Epithelial cell of proximal tubule (primary cell): ENCODE measurements around the gene KAT6B. TPM values are rescaled to one million over a fixed set of nuclear protein-coding genes. Genes with fewer than 3 reads are reported as not detected.
"Not testable (repeated sequence)": the region's sequence is repeated elsewhere in the genome, so short reads cannot be mapped to it uniquely, and the experiment has no call there.

Experiments
- DNase-seq: peaks from one replicate; pipeline ENCODE4 v3.0.0-alpha.2; 2011; ENCODE audit warnings: low read depth
- H3K4me3 ChIP-seq: 2 replicates; pipeline ENCODE4 v1.5.1; 2011; ENCODE audit warnings: low read depth, mild to moderate bottlenecking, low read length
- CTCF ChIP-seq: conservative IDR thresholded peaks from 2 replicates; pipeline ENCODE4 v1.5.1; 2012; ENCODE audit warnings: low read depth, mild to moderate bottlenecking, low read length
- total RNA-seq: library from RNA; depleted of rRNA; stranded (reverse); fragments of >200 nt; gene quantifications from 2 replicates; pipeline ENCODE4 v1.2.3, GENCODE V29; 2015

KAT6B gene
- total RNA-seq, 1 donor from 2014 or later = 10.1 TPM

- no peak overlapping the region for H3K4me3 ChIP-seq
- no peak for DNase-seq
- no peak for TF ChIP-seq CTCF
Measured at GRCh38 chr10:74875068-74875467, 48.7 kb downstream of the KAT6B start.

DNA sequence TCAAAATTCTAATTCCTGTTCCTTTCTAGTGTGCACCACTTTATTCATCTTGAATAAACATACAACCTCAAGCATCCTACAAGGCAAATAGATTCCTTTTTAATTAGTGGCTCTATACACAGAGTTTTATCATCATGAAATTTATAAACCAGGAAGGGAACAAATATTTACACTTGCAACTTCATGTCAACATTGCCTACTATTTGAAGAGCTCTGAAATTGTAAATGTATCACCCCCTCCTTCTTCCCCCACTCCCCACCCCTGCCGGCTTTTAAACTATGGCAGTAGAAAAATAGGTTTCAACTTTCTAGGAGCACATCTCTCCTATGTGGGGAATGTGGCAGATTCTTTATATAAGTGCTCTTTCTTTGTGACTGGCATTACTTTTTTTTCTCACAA is 49.6 kb downstream of the KAT6B start:
- no peak for TF ChIP-seq CTCF
- no peak for DNase-seq
- H3K4me3 ChIP-seq = no peak overlapping the region

GRCh38 chr10:74877054-74877453 is 50.7 kb downstream of the KAT6B start:
- DNase-seq, H3K4me3 ChIP-seq: not testable (repeated sequence)

DNA sequence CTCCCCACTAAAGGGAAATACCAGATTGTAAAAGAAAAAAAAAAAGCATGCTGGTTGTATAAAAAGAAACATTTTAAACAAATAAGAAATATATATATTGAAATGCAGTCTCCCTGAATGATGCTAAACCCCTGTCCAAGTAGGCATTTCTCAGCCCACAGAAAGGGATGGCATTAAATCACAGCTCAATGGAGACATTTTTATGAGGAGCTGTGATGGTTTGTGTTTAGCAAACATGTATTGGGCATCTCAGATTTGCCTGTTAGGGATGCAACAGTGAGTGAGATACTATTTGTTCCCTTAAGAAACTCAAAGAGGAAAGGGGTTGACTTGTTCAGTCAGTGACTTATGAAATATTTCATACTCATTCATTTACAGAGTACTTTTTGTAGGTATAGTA is 51.5 kb downstream of the KAT6B start:
- no peak overlapping the region for H3K4me3 ChIP-seq
- no peak for TF ChIP-seq CTCF
- DNase-seq = no peak

- no peak for DNase-seq
- H3K4me3 ChIP-seq = no peak overlapping the region
- TF ChIP-seq CTCF = no peak
Measured at GRCh38 chr10:74880041-74880440, 53.6 kb downstream of the KAT6B start.

- TF ChIP-seq CTCF = no peak
- no peak for DNase-seq
- no peak overlapping the region for H3K4me3 ChIP-seq
Measured at GRCh38 chr10:74881253-74881884, 55.0 kb downstream of the KAT6B start.

DNA sequence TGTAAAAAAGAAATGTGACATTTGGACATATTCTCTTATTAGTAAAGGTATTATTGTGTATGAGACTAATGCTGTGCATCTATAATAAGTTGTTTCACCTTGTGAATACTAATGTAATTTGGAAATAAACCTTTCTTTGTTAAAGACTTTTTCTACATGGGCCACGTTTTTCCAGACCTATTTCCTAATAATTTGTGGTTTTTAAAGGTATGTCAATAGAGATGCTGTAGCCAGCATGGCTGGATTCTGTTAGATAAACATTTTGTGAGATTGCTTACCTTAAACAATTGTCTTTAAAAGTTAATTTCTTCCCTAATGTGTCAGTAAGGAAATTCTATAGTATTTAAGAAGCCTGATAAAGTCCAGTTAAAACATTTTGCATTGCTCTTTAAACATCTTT is 56.0 kb downstream of the KAT6B start:
- no peak for DNase-seq
- H3K4me3 ChIP-seq = no peak overlapping the region
- TF ChIP-seq CTCF = no peak

- no peak overlapping the region for H3K4me3 ChIP-seq
- no peak for TF ChIP-seq CTCF
- DNase-seq = no peak
Measured at GRCh38 chr10:74882831-74883230, 56.4 kb downstream of the KAT6B start.
